Trophoblast cell (in vitro differentiated cells and primary cell): ENCODE measurements around the gene HEPACAM2.

Experiments used
- DNase-seq, 2 donors: peaks; one replicate each; pipeline ENCODE4 v3.0.0-alpha.2; 2016
- H2AFZ ChIP-seq: 2 replicates; pipeline ENCODE4 v1.6.1; 2013; ENCODE audit warnings: low read length, moderate library complexity, mild to moderate bottlenecking; ENCODE audit not compliant: insufficient read depth, poor library complexity
- H2AK5ac ChIP-seq: 2 replicates; pipeline ENCODE4 v1.6.1; 2013; ENCODE audit warnings: mild to moderate bottlenecking, low read length
- H2BK120ac ChIP-seq: 2 replicates; pipeline ENCODE4 v1.6.1; 2013; ENCODE audit warnings: low read length, mild to moderate bottlenecking, moderate library complexity; ENCODE audit not compliant: insufficient read depth, poor library complexity
- H2BK12ac ChIP-seq: 2 replicates; pipeline ENCODE4 v1.6.1; 2013; ENCODE audit warnings: mild to moderate bottlenecking, low read length, moderate library complexity
- H2BK5ac ChIP-seq: 2 replicates; pipeline ENCODE4 v1.6.1; 2013; ENCODE audit warnings: low read length, low read depth, moderate library complexity, mild to moderate bottlenecking; ENCODE audit not compliant: poor library complexity
- H3K14ac ChIP-seq: 2 replicates; pipeline ENCODE4 v1.6.1; 2013; ENCODE audit warnings: mild to moderate bottlenecking, low read length
- H3K18ac ChIP-seq: 2 replicates; pipeline ENCODE4 v1.6.1; 2013; ENCODE audit warnings: mild to moderate bottlenecking, low read length
- H3K23ac ChIP-seq: 2 replicates; pipeline ENCODE4 v1.6.1; 2013; ENCODE audit warnings: low read length
- H3K27ac ChIP-seq: 2 replicates; pipeline ENCODE4 v1.5.1; 2013; ENCODE audit warnings: low read depth, mild to moderate bottlenecking, inconsistent platforms, low read length, moderate library complexity
- H3K27me3 ChIP-seq: 2 replicates; pipeline ENCODE4 v1.6.1; 2013; ENCODE audit warnings: inconsistent platforms, mild to moderate bottlenecking, low read length, moderate library complexity; ENCODE audit not compliant: insufficient read depth
- H3K36me3 ChIP-seq, 2 experiments: 1 replicate in 1 of 2; 2 replicates in 1 of 2; pipeline ENCODE4 v1.6.1; 2013; ENCODE audit warnings: low read length in 2 of 2, mild to moderate bottlenecking in 2 of 2, moderate library complexity in 1 of 2; ENCODE audit not compliant: insufficient read depth in 2 of 2, control insufficient read depth in 1 of 2
- H3K4ac ChIP-seq: 2 replicates; pipeline ENCODE4 v1.6.1; 2013; ENCODE audit warnings: low read depth, mild to moderate bottlenecking, low read length, moderate library complexity
- H3K4me1 ChIP-seq, 2 experiments: 1 replicate in 1 of 2; 2 replicates in 1 of 2; pipeline ENCODE4 v1.6.1; 2013; ENCODE audit warnings: low read length in 2 of 2, mild to moderate bottlenecking in 2 of 2, moderate library complexity in 1 of 2; ENCODE audit not compliant: insufficient read depth in 2 of 2, control insufficient read depth in 1 of 2
- H3K4me2 ChIP-seq: 2 replicates; pipeline ENCODE4 v1.6.1; 2013; ENCODE audit warnings: inconsistent platforms, mild to moderate bottlenecking, low read length, moderate library complexity
- H3K4me3 ChIP-seq: 2 replicates; pipeline ENCODE4 v1.5.1; 2013; ENCODE audit warnings: mild to moderate bottlenecking, low read depth, low read length, inconsistent platforms
- H3K79me1 ChIP-seq: one replicate; pipeline ENCODE4 v1.6.1; 2013; ENCODE audit warnings: low read length
- H3K79me2 ChIP-seq: 2 replicates; pipeline ENCODE4 v1.6.1; 2013; ENCODE audit warnings: low read length, mild to moderate bottlenecking; ENCODE audit not compliant: control insufficient read depth, insufficient read depth, poor library complexity
- H3K9ac ChIP-seq: 2 replicates; pipeline ENCODE4 v1.6.1; 2013; ENCODE audit warnings: mild to moderate bottlenecking, low read length
- H3K9me3 ChIP-seq: 2 replicates; pipeline ENCODE4 v1.6.1; 2013; ENCODE audit warnings: low read depth, mild to moderate bottlenecking, control low read depth, inconsistent platforms, low read length; ENCODE audit not compliant: insufficient read depth
- H4K12ac ChIP-seq: 2 replicates; pipeline ENCODE4 v1.6.1; 2013; ENCODE audit warnings: low read depth, mild to moderate bottlenecking, low read length, moderate library complexity
- H4K8ac ChIP-seq: 2 replicates; pipeline ENCODE4 v1.6.1; 2013; ENCODE audit warnings: low read depth, mild to moderate bottlenecking, low read length, moderate library complexity
- H4K91ac ChIP-seq: one replicate; pipeline ENCODE4 v1.6.1; 2013; ENCODE audit warnings: low read depth, mild to moderate bottlenecking, low read length, moderate library complexity
- WGBS: extraction: QIAGEN DNeasy Blood & Tissue Kit; methylation state at CpG from one replicate; pipeline ENCODE4 v1.1.7; 2013; ENCODE audit warnings: missing lambda C conversion rate; ENCODE audit not compliant: insufficient read length, insufficient coverage; ENCODE audit errors: extremely low coverage; 5-methylcytosine and 5-hydroxymethylcytosine counted together

HEPACAM2 gene

DNA sequence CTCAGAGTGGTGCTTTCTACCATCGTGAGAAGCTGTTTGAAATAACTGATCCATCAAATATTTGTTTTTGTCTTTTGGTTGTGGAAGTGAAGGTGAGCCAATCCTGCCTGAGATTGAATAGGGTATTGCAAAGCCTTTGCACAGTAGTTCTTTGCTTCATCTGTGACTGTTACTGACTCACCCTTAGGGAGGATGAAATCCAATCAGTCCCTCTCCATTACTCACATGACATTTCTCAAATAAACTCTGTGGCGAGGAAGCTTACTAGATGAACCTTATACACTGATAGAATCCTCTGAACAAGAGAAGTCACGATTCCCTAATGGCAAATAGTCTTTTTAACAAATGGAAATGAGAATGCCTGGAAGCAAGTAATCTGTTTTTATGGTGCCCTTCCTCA is 31.9 kb downstream of the HEPACAM2 start:
- Histone ChIP-seq H3K4me1 (no peaks in the 10 kb centered on the region), H3K9ac (no peak overlapping the region), H3K9me3 (no peaks in the 10 kb centered on the region), H2AFZ (no peak overlapping the region), H3K36me3 (no peaks in the 10 kb centered on the region), H4K8ac (no peak overlapping the region), H3K23ac (no peak overlapping the region), H3K4ac (no peak overlapping the region), H3K18ac (no peak overlapping the region), H3K14ac (no peak overlapping the region), H2BK120ac (no peak overlapping the region), H2BK5ac (no peak overlapping the region), H3K27ac (no peak overlapping the region), H4K12ac (no peak overlapping the region), H3K79me1 (no peaks in the 10 kb centered on the region), H3K4me2 (no peak overlapping the region), H2AK5ac (no peak overlapping the region), H3K79me2 (no peaks in the 10 kb centered on the region), H2BK12ac (no peak overlapping the region), H4K91ac (no peak overlapping the region), H3K4me3 (no peak overlapping the region), H3K27me3 (no peaks in the 10 kb centered on the region)
- no CpG with 5 or more reads among the region's 3 CpGs for WGBS
- DNase-seq: no peak

DNA sequence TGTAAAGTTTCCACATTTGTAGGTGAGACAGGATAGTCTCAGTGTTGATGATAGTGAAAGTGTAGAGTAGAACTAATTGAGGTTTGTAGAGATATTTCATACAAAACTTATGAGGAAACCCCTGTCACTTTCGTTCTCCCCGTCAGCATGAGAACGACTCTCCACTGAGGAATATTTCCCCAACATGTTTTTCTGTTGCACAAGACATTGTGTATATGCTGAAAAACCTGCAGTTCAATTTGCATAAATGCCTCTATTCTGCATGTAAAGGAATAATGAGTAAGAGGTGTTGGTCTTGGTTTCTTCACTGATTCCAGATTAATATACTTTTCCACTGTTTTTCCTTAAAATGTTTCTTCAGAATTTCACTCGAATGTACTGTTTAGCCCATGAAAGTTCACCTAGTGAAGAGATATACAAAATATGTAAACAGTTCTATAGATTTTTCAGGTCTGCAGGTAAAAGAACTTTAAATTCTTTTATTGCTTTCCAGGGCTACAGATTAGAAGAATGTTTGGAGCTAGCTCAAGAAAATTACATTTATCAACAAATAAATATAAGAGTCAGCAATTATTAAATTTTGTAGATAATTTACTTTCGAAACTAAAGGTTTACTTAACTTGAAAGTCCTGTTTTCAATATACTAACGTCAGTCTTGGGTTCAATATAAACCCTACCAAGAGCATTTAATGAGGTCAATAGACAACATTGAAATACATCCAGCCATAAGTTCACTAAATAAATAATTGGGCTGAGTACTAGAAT is 37.2 kb downstream of the HEPACAM2 start:
- no peak overlapping the region for H2AK5ac ChIP-seq
- no peaks in the 10 kb centered on the region for H3K79me1 ChIP-seq
- H2AFZ ChIP-seq: no peak overlapping the region
- H2BK120ac ChIP-seq: no peak overlapping the region
- H3K18ac ChIP-seq: no peak overlapping the region
- H4K12ac ChIP-seq: no peak overlapping the region
- H3K79me2 ChIP-seq: no peaks in the 10 kb centered on the region
- H4K91ac ChIP-seq: no peak overlapping the region
- no peak overlapping the region for H3K4me2 ChIP-seq
- no peaks in the 10 kb centered on the region for H3K4me1 ChIP-seq
- H3K4me3 ChIP-seq: no peak overlapping the region
- no peak overlapping the region for H3K9ac ChIP-seq
- no peak overlapping the region for H4K8ac ChIP-seq
- H3K9me3 ChIP-seq: no peaks in the 10 kb centered on the region
- no peak overlapping the region for H3K4ac ChIP-seq
- H3K27ac ChIP-seq: no peak overlapping the region
- no peak overlapping the region for H3K14ac ChIP-seq
- WGBS: no CpG with 5 or more reads among the region's 6 CpGs
- no peak overlapping the region for H3K23ac ChIP-seq
- no peaks in the 10 kb centered on the region for H3K27me3 ChIP-seq
- no peak overlapping the region for H2BK5ac ChIP-seq
- no peak overlapping the region for H2BK12ac ChIP-seq
- peak in 1 of 2 donors; percentile 18 for DNase-seq
- H3K36me3 ChIP-seq: no peaks in the 10 kb centered on the region

DNA sequence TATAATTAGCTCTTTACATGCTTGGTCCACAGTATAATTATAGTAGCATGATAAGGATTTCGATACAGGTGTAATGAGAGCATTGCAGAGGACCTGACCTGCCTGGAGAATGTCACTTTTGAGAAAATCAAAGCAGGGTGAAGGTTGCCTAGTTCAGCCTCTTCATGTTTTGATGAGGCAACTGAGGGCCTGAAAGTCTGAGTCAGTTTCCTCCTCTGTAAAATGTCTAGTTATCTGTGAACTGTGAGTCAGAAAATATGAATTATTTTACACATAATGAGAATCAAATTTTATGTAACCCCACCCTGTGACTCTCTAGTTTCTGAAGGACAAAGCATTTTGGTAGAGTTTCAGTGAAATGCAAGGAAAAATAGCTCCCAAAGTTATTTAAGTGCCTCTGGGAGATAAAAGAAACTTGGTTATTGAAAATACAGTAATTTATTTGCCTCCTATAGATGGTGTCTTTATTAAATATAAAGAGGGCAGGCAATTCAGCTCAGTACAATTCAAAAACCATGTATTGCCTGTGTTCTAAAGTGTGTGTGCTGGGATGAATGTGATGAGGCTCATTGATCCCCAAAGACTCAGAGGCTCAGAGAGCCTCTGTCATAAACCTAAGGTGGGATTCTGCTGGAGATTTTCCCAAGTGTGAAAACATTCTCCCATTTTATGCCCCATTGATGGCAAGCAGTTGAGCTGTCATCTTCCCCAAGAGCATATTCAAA is 40.8 kb downstream of the HEPACAM2 start:
- no peaks in the 10 kb centered on the region for H3K79me1 ChIP-seq
- no peak overlapping the region for H2BK120ac ChIP-seq
- H3K4ac ChIP-seq: no peak overlapping the region
- no peaks in the 10 kb centered on the region for H3K27me3 ChIP-seq
- no peak overlapping the region for H3K27ac ChIP-seq
- no peak overlapping the region for H3K4me3 ChIP-seq
- H3K9me3 ChIP-seq: no peaks in the 10 kb centered on the region
- no peaks in the 10 kb centered on the region for H3K36me3 ChIP-seq
- H3K18ac ChIP-seq: no peak overlapping the region
- H3K23ac ChIP-seq: no peak overlapping the region
- no CpG with 5 or more reads among the region's 1 CpG for whole genome bisulfite sequencing
- no peak overlapping the region for H3K9ac ChIP-seq
- H2BK12ac ChIP-seq: no peak overlapping the region
- no peak overlapping the region for H2AK5ac ChIP-seq
- no peaks in the 10 kb centered on the region for H3K79me2 ChIP-seq
- H3K4me2 ChIP-seq: no peak overlapping the region
- H4K91ac ChIP-seq: no peak overlapping the region
- DNase-seq: no peak
- no peak overlapping the region for H2BK5ac ChIP-seq
- no peaks in the 10 kb centered on the region for H3K4me1 ChIP-seq
- no peak overlapping the region for H3K14ac ChIP-seq
- H4K8ac ChIP-seq: no peak overlapping the region
- H4K12ac ChIP-seq: no peak overlapping the region
- no peak overlapping the region for H2AFZ ChIP-seq

DNA sequence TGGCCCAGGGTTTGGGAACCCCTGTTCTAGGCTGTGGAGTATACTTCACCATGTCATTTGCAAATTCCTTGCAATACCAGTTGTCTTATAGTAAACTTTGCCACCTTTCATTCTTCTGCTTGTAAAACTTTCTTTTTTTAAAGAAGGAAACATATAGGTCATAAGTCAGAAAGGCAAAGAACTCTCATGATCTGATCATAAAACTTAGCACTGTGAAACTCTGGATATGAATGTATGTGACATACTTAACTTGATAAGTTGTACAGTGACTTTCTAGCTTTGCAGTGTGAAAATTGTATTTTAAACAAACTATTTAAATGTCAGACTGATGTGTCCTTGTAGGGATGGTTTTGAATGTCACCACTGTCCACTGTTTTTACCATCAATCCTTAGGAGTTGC is 47.1 kb downstream of the HEPACAM2 start:
- H3K27ac ChIP-seq: no peak overlapping the region
- H3K4ac ChIP-seq: no peak overlapping the region
- H3K23ac ChIP-seq: no peak overlapping the region
- no peak overlapping the region for H4K91ac ChIP-seq
- H4K8ac ChIP-seq: no peak overlapping the region
- no peaks in the 10 kb centered on the region for H3K36me3 ChIP-seq
- H3K79me2 ChIP-seq: no peaks in the 10 kb centered on the region
- no peaks in the 10 kb centered on the region for H3K9me3 ChIP-seq
- no peak overlapping the region for H2BK12ac ChIP-seq
- H2BK5ac ChIP-seq: no peak overlapping the region
- H4K12ac ChIP-seq: no peak overlapping the region
- H2AK5ac ChIP-seq: no peak overlapping the region
- no peak overlapping the region for H3K14ac ChIP-seq
- H2BK120ac ChIP-seq: no peak overlapping the region
- H3K4me1 ChIP-seq: no peaks in the 10 kb centered on the region
- H2AFZ ChIP-seq: no peak overlapping the region
- no peak overlapping the region for H3K4me2 ChIP-seq
- no peak overlapping the region for H3K18ac ChIP-seq
- no peaks in the 10 kb centered on the region for H3K79me1 ChIP-seq
- H3K27me3 ChIP-seq: no peaks in the 10 kb centered on the region
- no peak overlapping the region for H3K9ac ChIP-seq
- DNase-seq: no peak
- H3K4me3 ChIP-seq: no peak overlapping the region
